ENCODE measurements around the gene PERCC1.

DNA sequence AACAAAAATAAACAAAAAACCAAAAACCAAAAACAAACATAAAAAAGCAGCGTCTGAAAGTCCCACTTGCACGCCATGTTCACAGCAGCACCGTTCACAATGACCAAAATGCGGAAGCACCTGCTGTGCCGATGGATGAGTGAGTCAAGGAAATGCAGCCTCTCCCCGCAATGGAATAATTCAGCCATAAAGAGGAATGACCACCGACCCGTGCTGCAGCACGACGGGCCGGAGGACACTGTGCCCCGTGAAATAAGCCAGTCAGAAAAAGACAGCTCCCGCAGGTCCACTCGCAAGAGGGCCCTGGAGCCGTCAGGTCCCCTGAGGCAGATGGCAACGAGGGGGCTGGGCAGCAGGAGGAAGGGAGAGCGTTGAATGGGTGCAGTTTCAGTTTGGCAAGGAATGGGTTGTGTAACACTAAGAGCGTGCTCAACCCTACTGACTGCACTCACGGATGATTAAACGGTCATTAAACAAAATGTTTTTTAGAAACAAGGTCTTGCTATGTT is 38.9 kb downstream of the PERCC1 start:
- TF ChIP-seq POLR2A (IDR thresholded peaks at IDR 0.05; ENCODE audit: low read length) (no peak), GATA1 (IDR thresholded peaks at IDR 0.05; ENCODE audit: low read depth, low read length) (no peak)
